ENCODE results near the gene TAMALIN.

The TAMALIN gene

GRCh38 chr12:51970904-51971646, 35.7 kb upstream of the TAMALIN start:
- TF ChIP-seq CTCF (IDR thresholded peaks at IDR 0.05; ENCODE audit: insufficient read depth, low read length) (no peak), REST (IDR thresholded peaks at IDR 0.05; ENCODE audit: insufficient replicate concordance, low read depth) (no peak), SPI1 (IDR thresholded peaks at IDR 0.05; ENCODE audit: borderline replicate concordance, low read depth) (no peak), GABPA (IDR thresholded peaks at IDR 0.05; ENCODE audit: low read depth) (no peak), POLR2AphosphoS5 (IDR thresholded peaks at IDR 0.05; ENCODE audit: low read depth) (no peak)
- no peak for DNase-seq (ENCODE audit: low read depth in 1 of 2, low spot score in 1 of 2)
- H3K27ac ChIP-seq (replicated peaks) = peak overlapping the region; percentile 83
- H3K27me3 ChIP-seq (ENCODE audit: insufficient read depth, poor library complexity, severe bottlenecking) = no peaks in the 10 kb centered on the region
- no peak overlapping the region for H3K4me3 ChIP-seq (replicated peaks; ENCODE audit: insufficient read depth, low read length)

- no peaks in the 10 kb centered on the region for H3K27me3 ChIP-seq (ENCODE audit: insufficient read depth, poor library complexity, severe bottlenecking)
- TF ChIP-seq CTCF (IDR thresholded peaks at IDR 0.05; ENCODE audit: insufficient read depth, low read length) = no peak
- no peak for TF ChIP-seq REST (IDR thresholded peaks at IDR 0.05; ENCODE audit: insufficient replicate concordance, low read depth)
- peak; percentile 54; the same call in 1 of the 2 replicates for TF ChIP-seq SPI1 (IDR thresholded peaks at IDR 0.05; ENCODE audit: borderline replicate concordance, low read depth)
- TF ChIP-seq POLR2AphosphoS5 (IDR thresholded peaks at IDR 0.05; ENCODE audit: low read depth) = no peak
- no peak for TF ChIP-seq GABPA (IDR thresholded peaks at IDR 0.05; ENCODE audit: low read depth)
- peak; percentile 39 to 63 for DNase-seq (ENCODE audit: low read depth in 1 of 2, low spot score in 1 of 2)
- peak overlapping the region; percentile 8; the same call in 1 of the 2 replicates for H3K4me3 ChIP-seq (replicated peaks; ENCODE audit: insufficient read depth, low read length)
- peak overlapping the region; percentile 83 for H3K27ac ChIP-seq (replicated peaks)
Measured at GRCh38 chr12:51971679-51972421, 34.9 kb upstream of the TAMALIN start.

- TF ChIP-seq CTCF (IDR thresholded peaks at IDR 0.05; ENCODE audit: insufficient read depth, low read length) (no peak), GABPA (IDR thresholded peaks at IDR 0.05; ENCODE audit: low read depth) (no peak; the same call in 1 of the 2 replicates)
- DNase-seq (ENCODE audit: low read depth in 1 of 2, low spot score in 1 of 2) = peak; percentile 63 to 77
- peak overlapping the region; percentile 83 for H3K27ac ChIP-seq (replicated peaks)
- H3K4me3 ChIP-seq (replicated peaks; ENCODE audit: insufficient read depth, low read length) = peak overlapping the region; percentile 14; the same call in 1 of the 2 replicates
- no peaks in the 10 kb centered on the region for H3K27me3 ChIP-seq (ENCODE audit: insufficient read depth, poor library complexity, severe bottlenecking)
Measured at GRCh38 chr12:51972422-51972812, 34.3 kb upstream of the TAMALIN start.

Measured in HL-60 (cell line).